Colon (tissue), 2 donors: ENCODE measurements around the gene ORM1.

Source experiments
- FAIRE-seq: peaks from 2 replicates; lab custom pipeline; 2012; peaks lifted over from hg19 to GRCh38; lab: Jason Lieb, UNC
- donor health status: control.
- donor health status: control.

ORM1 gene

DNA sequence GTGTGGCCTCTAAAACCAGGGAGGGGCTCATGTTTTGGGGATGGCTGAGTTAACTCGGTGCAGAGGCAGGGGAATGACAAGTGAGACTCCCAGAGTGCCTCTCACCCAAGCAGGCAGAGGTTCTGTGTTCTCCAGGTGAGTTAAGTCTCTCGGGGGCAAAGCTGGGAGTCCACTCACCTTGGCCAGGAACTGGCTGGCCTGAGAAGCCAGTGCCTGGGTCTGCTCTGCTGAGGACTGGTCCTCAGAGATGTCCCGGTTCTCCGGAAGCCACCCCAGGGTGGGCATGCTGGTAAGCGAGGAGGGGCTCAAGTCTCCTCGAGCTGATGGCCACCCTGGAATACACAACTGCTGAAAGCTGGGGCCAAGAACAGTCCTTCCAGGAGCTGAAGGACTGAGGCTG, 44.5 kb downstream of the ORM1 start:
- FAIRE-seq: no peak

GRCh38 chr9:114367772-114368569, 45.1 kb downstream of the ORM1 start:
- no peak for FAIRE-seq

GRCh38 chr9:114369216-114370130, 46.6 kb downstream of the ORM1 start:
- FAIRE-seq: no peak

- no peak for FAIRE-seq
Measured at GRCh38 chr9:114370251-114370967, 47.5 kb downstream of the ORM1 start.

DNA sequence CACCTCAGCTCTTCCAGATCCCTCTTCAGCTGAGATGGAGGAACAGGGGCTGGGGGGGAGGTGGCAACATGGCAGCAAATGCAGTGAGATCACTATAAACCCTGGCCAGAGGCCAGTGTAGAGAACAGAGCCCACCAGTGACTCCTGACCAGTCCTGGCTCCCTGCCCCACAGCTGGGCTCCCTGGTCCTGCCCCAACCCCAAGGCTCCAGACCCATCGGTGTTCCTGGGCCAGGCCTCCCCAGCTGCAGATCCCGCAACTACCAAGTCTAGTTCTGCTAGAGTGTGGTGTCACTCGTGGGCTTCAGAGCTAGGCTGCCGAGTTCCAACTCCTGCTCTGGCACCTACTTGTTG, 48.0 kb downstream of the ORM1 start:
- FAIRE-seq: no peak

- FAIRE-seq: no peak
Measured at GRCh38 chr9:114371343-114371944, 48.5 kb downstream of the ORM1 start.

GRCh38 chr9:114371973-114372917, 49.3 kb downstream of the ORM1 start:
- FAIRE-seq: no peak

GRCh38 chr9:114372921-114373448, 50.1 kb downstream of the ORM1 start:
- no peak for FAIRE-seq

- FAIRE-seq: no peak
Measured at GRCh38 chr9:114373960-114374730, 51.2 kb downstream of the ORM1 start.

GRCh38 chr9:114374936-114375335, 52.0 kb downstream of the ORM1 start:
- FAIRE-seq: no peak

DNA sequence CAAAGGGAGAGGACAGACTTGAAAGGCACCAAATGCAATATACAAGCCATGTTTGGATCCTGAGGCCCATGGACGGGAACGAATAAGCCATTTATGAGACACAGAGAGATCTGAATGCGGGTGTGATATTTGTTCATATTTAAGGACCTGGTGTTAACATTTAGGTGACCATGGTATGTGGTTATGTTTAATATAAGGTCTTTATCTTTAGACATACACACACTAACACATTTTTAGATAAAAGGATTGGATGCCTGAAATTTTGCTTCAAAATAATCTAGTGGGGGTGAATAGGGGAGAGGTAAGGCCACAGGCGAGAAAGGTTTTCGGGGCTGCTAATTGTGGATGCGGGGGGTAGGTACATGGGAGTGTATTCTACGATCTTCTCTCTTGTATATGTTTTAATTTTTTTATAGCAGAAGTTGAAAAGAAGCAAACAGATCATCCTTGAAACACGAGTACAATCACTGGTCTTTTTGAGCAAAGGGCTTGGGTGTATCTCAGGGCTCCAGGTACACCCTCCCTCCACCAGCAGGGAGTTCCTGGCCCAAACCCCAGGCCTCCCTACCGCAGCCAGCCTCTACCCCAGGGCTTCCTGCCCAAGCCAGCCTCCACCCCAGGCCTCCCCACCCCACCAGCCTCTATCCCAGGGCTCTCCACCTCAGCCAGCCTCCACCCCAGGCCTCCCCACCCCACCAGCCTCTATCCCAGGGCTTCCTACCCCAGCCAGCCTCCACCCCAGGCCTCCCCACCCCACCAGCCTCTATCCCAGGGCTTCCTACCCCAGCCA, 52.7 kb downstream of the ORM1 start:
- no peak for FAIRE-seq
